ENCODE results near the gene ENPP5.

DNA sequence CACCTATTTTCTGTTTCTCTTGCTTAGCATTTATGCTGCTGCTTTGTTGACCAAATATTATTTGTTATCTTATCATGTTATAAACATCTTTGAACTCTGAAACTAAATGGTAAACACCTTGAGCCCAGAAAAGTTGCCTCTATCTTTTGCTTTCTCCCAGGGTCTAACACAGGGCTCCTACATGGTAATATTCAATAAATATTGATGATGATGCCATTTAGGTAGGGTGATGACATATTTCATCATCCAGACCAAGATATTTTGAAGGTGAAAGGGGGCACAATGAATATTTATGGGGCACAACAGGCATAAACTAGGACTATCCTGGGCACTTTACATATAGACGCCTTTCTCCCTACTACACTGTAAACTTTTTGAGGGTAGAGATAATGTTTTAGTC, 52.6 kb downstream of the ENPP5 start:
- TF ChIP-seq, protein P1, sequence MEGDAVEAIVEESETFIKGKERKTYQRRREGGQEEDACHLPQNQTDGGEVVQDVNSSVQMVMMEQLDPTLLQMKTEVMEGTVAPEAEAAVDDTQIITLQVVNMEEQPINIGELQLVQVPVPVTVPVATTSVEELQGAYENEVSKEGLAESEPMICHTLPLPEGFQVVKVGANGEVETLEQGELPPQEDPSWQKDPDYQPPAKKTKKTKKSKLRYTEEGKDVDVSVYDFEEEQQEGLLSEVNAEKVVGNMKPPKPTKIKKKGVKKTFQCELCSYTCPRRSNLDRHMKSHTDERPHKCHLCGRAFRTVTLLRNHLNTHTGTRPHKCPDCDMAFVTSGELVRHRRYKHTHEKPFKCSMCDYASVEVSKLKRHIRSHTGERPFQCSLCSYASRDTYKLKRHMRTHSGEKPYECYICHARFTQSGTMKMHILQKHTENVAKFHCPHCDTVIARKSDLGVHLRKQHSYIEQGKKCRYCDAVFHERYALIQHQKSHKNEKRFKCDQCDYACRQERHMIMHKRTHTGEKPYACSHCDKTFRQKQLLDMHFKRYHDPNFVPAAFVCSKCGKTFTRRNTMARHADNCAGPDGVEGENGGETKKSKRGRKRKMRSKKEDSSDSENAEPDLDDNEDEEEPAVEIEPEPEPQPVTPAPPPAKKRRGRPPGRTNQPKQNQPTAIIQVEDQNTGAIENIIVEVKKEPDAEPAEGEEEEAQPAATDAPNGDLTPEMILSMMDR (IDR thresholded peaks at IDR 0.05), result no peak
- TF ChIP-seq POLR2A (IDR thresholded peaks at IDR 0.05), result no peak

Data from body of pancreas (tissue), 4 donors.